Erythroblast (primary cell): ENCODE measurements around the gene IGSF8.

ENCODE experiments used
- DNase-seq, 2 experiments: peaks; one replicate each; lab custom pipeline; 2025; lab: John Stamatoyannopoulos, UW
- GATA1 ChIP-seq: IDR thresholded peaks from 2 replicates; pipeline ENCODE4 v1.6.1; 2011; ENCODE audit warnings: low read depth, mild to moderate bottlenecking, control low read depth, low read length, moderate library complexity
- POLR2A ChIP-seq: IDR thresholded peaks from 2 replicates; pipeline ENCODE4 v1.6.1; 2011; ENCODE audit warnings: mild to moderate bottlenecking, low read length

The IGSF8 gene

DNA sequence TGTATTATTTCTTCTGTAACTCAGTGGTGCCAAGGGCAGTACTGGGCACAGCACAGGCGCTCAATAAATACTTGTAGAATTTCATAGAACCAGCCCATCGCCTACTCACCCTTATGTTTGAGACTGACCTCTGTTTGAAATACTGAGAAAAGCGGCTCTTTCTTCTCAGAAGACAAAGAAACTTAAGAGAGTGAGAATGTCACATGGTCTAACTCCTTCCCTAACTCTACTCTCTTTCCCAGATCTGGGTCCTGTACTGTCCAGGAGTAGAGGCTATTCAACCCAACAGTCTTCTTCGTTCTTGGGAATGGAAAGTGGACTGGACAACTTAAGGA lies 4.2 kb downstream of the IGSF8 start:
- DNase-seq, result no peak
- no peak for TF ChIP-seq GATA1
- TF ChIP-seq POLR2A, result no peak

DNA sequence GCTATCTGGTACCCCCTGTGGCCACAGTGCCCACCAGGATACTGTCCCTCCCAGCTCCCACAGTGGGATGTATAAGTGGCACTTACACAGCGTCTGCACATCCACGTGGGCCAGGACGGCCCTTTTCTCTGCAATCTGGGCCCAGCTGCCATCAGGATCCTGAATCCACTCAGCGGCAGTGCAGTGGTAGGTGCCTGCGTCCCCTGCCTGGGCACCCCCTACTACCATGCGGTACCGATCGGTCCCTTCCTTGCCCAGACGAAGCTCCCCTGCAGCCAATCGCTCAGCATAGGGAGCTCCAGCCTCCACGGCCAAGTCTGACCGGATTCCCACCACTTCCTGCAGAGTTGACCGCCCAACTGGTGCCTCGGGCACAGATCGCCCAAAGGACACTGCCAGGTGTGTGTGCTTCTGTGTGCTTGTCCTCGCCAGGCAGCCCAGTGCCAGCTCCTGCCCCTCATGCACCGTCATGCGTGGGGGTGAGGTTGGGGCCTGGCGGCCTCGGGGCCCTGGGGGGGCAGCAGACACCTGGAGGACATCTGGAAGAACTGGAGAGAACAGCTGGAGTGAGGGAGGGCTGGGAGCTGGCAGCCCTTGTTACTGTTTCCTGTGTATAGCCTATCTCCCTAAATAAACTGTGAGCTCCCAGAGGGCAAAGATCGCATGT lies 4.7 kb downstream of the IGSF8 start:
- TF ChIP-seq GATA1 (no peak), POLR2A (no peak)
- no peak for DNase-seq

DNA sequence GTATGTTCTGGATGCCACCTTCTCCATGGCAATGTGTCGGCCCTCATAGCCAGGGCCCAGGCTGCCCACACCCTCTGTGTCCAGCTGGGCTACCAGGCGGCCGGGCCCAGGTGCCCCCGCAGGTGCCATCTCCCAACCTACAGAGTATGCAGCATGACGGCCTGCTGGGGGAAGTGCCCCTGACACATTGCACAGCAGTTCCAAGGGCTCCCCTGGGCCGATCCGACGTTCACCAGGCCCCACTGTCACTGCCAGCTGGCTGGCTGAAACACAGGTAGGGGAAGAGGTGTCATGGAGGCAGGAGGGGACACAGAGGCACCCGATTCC lies 5.4 kb downstream of the IGSF8 start:
- TF ChIP-seq POLR2A, result no peak
- no peak for TF ChIP-seq GATA1
- DNase-seq, result no peak

GRCh38 chr1:160092366-160093068 lies 5.9 kb downstream of the IGSF8 start:
- TF ChIP-seq GATA1 (no peak), POLR2A (no peak)
- DNase-seq, result no peak

DNA sequence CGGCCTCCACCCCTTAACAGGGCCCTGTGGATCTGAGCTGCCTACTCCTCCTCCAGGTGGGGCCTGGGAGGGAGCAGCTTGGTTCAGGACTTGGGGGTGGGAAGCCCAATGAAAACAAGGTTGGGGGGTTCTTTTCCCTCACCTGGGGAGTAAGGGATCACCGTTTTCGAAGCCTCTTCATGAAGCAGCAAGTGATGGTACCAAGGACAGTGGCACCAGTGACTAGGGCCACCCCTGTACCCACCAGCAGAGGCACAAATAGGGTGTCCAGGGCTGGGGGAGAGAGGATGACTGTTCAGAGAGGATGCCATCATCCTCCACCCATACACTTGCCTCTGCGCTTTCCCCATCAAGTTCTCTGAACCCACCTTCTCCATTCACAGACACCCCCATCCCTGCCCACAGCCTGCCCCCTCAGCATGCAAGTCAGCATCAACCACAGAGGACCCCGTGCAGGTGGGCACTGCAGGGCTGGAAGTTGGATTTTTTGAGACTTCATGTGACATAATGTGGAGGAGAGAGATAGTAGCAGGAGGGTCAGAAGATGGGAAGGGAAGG lies 6.7 kb downstream of the IGSF8 start:
- DNase-seq, result no peak
- no peak for TF ChIP-seq GATA1
- no peak for TF ChIP-seq POLR2A

DNA sequence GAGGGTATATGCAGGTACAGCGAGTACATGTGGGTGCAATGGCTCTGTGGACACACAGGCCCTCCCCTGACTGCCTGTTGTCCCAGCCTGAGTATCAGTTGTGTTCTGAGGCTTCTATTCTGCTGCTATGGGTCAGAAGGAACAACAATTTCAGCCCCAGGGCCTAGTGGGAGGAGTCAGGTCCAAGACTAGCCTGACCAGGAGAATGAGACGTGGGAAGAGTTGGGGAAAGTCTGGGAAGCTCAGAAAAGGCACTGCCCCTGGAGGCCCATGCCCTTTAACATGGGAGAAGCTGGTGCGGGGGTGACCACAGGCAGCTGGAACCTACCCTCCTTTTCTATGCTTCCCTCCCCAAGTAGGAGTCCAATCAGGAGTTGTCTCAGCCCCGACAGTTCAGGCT lies 7.7 kb downstream of the IGSF8 start:
- DNase-seq, result no peak

DNA sequence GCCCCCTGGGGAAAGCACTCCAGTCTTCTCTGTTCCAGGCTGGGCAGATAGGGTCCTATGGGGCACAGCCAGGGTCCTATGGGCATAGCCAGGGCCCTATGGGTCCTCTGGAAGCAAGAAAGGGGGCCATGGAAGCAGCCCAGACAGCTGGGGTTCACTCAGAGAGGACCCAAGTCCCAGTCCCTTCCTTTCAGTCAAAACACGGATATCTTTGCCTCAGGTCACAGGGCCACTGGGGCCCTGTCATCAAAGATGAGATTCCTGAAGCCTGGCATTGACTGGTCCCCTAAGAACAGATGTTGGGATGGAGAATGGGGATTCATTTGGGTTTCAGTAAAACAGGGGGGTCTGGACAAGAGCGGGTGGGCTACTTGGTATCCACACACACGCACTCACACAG lies 8.5 kb downstream of the IGSF8 start:
- no peak for DNase-seq
- TF ChIP-seq POLR2A (no peak), GATA1 (no peak)

More for the DNA sequence above, 7.7 kb downstream of the IGSF8 start:
- TF ChIP-seq POLR2A (no peak), GATA1 (no peak)

DNA sequence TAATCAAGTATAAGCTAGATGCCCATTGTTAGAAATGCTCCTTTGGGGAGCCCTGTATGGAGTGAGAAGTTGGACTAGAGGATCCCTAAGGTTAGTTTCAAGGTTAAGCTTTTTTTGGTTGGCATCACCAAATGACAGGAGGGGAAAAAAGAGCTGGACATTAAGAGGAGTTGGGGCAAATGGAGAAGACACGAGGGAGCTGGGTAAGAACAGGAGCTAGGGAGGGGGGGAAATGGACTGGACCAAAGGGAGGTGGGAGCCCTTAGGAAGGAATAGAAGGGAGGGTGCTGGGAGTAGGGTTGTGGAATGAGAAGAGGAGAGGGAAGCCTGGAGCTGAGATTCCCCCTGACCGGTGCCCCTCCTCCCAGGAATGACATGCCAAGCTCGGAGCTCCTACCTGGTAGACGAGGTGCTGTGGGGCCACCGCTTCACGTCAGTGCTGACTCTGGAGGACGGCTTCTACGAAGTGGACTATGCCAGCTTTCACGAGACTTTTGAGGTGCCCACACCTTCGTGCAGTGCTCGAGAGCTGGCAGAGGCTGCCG lies 11.2 kb downstream of the IGSF8 start:
- no peak for DNase-seq
- no peak for TF ChIP-seq POLR2A
- no peak for TF ChIP-seq GATA1

- TF ChIP-seq GATA1, result no peak
- no peak for TF ChIP-seq POLR2A
Observed at GRCh38 chr1:160086456-160086892, 11.9 kb downstream of the IGSF8 start.

DNA sequence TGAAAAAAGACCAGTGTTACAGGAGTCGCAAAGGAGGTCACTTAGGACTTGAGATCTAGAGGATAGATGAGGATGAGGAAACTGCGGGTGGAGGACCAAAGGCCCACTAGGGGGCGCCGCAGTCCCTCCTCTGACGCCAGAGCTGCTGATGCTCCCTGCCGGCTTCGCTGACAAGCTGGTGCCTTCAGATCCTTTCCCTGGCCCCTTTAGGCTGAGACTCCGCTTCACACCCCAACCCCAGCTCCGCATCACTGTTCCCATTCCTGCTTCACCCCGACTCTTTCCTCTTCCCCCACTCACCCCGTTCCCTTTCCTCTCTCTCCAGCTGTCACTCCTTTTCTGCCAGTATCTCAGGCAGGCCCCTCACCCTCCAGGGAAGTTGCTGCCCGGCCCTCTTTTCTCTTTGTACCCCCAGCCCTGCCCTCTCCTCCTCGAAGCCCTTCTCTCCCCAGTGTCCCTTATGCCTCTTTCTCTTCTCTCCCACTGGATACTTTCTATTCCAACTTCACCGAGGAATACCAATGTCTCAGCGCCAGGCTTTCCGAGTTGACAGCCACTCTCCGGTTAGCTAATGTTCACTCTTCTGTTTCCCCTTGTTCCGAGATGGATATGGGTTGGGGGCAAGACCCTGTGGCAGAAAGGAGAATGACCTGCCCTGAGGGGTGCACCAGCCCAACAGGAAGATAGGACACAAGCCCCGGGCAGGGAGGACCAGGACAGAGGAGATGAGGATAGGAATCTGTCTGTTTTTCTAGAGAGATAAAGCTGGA lies 12.5 kb downstream of the IGSF8 start:
- DNase-seq, result peak; percentile 82 to 87

More at GRCh38 chr1:160086456-160086892, 11.9 kb downstream of the IGSF8 start:
- no peak for DNase-seq

DNA sequence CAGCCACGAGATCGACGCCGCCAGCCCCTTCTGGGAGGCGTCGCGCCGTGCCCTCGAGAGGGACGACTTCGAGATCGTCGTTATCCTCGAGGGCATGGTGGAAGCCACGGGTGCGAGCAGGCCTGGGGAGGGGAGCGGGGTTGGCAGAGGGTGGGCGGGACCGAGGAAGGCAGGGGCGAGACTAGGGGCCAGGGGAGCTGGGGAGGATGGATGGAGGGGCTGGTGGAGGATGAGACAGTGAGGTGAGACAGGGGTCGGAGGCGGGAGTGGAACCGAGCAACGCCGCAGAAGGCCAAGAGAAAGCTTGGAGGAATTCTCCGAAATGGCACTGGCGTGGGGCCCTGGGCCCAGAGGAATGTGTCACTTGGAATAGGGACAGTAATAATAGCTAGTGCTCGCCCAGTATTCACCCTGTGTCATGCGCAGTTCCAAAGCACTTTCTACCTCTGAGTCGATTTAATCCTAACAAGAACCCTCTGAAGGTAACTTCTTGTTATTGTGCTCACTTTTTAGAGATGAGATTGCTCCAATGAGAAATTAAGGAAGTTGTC lies 13.6 kb downstream of the IGSF8 start:
- TF ChIP-seq POLR2A (no peak), GATA1 (no peak)
- DNase-seq, result no peak

More for the DNA sequence above, 12.5 kb downstream of the IGSF8 start:
- TF ChIP-seq POLR2A (no peak), GATA1 (no peak)

GRCh38 chr1:160083968-160084770 lies 14.2 kb downstream of the IGSF8 start:
- TF ChIP-seq POLR2A, result no peak
- TF ChIP-seq GATA1, result no peak
- DNase-seq, result peak; percentile 47 to 67
